UCSD-AML1 (cell line): Measurements from ENCODE around the gene RNF181.
"Not testable (repeated sequence)": the region's sequence is repeated elsewhere in the genome, so short reads cannot be mapped to it uniquely, and the experiment has no call there.

ENCODE experiments used
- DNase-seq: peaks from one replicate; lab custom pipeline; 2025; ENCODE audit not compliant: unreplicated experiment; lab: John Stamatoyannopoulos, UW

The RNF181 gene

DNA sequence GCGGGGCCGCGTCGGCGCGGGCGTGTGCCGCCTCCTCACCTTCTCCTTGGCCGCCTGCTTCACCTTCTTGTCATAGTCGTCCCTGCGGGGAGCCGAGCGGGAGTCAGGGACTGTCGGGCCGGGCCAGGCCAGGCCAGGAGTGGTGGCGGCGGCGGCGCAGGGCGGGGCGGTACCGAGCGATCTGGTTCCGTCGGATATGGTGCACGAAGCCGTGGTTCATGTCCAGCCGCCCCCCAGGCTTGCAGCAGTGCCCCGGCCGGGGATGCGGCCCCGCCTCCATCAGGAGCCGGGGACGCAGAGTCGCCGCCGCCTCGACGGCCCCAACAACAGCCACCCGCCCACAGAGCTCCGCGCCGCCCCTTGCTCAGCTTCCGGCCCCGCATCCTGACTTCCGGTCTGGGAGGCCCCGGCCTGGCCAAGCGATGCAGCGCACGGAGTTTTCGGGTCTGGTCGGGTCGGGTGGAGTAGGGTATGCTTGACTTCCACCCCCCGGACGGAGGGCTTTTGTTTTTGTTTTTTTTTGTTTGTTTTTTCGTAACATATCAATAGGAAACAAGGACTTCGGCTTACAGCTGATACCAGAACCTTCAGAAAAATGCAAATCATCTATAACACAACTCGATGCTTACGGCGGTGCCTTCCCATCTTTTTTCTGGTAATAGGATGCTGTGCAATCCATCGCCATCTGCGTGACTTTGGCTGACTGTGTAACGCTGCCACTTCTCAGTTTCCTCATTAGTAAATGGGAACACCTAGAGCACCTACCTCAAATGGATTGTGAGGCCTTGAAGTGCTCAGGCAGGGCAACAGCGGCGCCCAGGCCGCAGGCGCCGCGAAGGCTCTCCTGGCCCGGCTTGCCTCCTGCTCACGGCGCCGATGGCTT, 16.4 kb downstream of the RNF181 start, which contains the start of gene C2orf68:
Gene C2orf68 (minus strand): TSS at position 362 of the 883 bp plus-strand sequence. CDS start 82 bp downstream, at position 280.
- peak; percentile 92 for DNase-seq

DNA sequence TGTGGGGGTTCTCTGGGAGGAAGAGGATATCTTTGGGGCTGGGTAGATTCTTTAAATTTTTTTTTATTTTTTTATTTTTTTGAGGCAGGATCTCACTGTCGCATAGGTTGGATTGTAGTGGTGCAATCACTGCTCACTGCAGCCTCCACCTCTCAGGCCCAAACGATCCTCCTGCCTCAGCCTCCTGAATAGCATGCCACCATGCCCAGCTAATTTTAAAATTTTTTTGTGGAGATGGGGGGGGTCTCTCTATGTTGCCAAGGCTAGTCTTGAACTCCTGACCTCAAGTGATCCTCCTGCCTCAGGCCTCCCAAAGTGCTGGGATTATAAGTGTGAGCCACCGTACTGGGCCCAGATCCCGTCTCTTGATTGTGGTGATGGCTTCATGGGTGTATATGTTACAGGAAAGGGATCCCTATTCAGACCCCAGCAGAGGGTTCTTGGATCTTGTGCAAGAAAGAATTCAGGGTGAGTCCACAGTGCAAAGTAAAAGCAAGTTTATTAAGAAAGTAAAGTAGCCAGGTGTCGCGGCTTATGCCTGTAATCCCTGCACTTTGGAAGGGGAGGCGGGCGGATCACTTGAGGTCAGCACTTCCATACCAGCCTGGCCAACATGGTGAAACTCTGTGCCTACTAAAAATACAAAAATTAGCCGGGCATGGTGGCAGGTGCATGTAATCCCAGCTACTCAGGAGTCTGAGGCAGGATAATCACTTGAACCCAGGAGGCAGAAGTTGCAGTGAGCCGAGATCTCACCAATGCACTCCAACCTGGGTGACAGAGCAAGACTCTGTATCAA, 18.4 kb downstream of the RNF181 start:
- no peak for DNase-seq

GRCh38 chr2:85614757-85615156, 19.2 kb downstream of the RNF181 start:
- DNase-seq = not testable (repeated sequence)

DNA sequence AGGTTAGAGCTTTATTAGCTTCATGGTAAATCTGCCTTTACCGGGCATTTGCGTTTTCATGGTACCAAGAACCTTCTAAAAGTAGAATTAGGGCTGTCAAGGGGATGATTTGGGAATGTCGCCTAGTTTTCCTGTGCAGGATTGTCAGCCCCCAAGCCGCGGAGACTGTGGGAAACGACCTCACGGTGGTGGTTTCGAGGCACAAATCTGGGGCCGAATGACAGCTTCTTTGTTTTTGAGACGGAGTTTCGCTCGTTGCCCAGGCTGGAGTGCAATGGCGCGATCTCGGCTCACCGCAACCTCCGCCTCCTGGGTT, 19.8 kb downstream of the RNF181 start:
- no peak for DNase-seq

DNA sequence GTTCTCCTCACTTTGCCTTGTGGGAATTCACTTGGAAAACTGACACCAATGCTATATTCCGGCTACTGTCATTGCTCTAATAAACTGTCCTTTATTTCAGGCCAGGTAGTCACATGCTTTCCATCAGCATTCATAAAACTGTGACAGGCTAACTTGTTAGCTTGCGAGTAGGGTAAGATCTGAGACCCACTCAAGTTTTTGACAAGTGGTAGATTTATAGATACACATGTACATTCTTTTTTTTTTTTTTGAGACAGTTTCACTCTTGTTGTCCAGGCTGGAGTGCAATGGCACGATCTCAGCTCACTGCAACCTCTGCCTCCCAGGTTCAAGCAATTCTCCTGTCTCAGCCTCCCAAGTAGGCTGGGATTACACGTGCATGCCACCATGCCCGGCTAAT, 22.2 kb downstream of the RNF181 start:
- not testable (repeated sequence) for DNase-seq

DNA sequence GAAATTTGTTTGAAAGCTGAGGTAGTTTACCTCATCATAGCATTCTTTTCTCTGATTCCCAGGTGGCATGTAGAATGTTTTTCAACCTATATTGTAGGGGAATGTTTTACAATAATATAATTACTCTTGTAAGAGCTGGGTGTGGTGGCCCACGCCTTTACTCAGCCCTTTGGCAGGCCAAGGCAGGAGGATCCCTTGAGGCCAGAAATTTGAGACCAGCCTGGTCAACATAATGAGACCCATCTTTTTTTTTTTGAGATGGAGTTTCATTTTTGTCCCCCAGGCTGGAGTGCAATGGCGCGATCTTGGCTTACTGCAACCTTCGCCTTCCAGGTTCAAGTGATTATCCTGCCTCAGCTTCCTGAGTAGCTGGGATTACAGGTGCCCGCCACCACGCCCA, 24.1 kb downstream of the RNF181 start:
- no peak for DNase-seq

DNA sequence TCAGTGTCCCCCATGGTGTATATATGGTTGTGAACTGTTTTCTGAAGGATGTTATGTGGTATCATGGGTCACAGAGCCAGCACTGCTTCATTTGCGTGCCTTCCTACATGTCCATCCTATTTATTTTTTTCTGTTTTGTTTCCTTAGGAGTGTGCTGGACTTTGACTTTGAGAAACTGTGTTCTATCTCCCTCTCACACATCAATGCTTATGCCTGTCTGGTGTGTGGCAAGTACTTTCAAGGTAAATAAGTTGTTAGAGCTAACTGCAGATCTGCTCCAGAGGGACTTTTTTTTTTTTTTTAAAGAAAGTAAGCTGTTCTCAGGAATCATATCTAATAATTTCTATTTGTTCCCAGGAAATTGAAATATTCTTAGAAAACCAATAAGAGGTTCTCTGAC, 25.8 kb downstream of the RNF181 start:
- DNase-seq = no peak

DNA sequence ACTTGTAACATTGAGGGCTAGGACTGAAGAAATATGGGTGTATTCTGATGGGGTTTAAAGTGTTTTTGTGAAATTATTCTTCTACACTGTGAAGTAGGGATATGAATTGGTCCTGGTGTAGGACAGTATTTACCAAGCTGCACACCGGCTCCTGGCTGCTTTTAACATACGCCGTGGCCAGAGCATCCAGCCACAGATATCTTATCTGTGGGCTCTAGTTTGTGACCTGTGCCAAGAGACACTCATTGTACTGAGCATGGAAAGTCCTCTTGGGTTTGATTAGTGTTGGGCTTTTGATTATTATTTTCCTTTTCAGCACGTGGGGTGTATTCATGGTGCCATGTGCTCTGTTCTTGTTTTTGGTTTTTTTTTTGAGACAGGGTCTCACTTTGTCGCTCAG, 28.4 kb downstream of the RNF181 start:
- DNase-seq = no peak

DNA sequence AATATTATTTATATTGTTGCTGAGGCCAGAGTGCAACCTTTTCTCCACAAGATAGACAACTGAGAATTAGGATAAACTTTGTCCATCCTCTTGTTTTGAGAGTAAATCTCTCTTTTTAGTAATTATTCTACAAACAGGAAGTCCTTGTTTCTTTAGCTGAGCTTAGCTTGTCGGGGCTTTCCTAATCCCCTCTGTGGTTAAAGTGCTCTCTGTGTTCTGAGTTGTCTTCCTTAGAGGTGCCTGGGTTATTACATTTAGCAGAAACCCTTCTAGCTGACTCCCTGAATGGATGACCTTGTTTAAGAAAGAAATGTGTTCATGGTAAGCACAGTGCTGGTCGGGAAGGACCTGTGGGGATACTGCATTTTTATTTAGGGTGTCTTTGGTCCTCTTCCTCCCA, 33.1 kb downstream of the RNF181 start:
- no peak for DNase-seq

- DNase-seq = no peak
These were observed 35.8 kb downstream of the RNF181 start for GRCh38 chr2:85631316-85631715.

GRCh38 chr2:85635011-85635410, 39.5 kb downstream of the RNF181 start:
- DNase-seq = no peak

- DNase-seq = no peak
These were observed 40.1 kb downstream of the RNF181 start for GRCh38 chr2:85635636-85636035.

GRCh38 chr2:85642725-85643124, 47.2 kb downstream of the RNF181 start:
- no peak for DNase-seq

- no peak for DNase-seq
These were observed 49.4 kb downstream of the RNF181 start for GRCh38 chr2:85644909-85645308.

GRCh38 chr2:85646166-85646565, 50.6 kb downstream of the RNF181 start:
- DNase-seq = no peak
